ENCODE measurements around the gene PDHX.

The PDHX gene

DNA sequence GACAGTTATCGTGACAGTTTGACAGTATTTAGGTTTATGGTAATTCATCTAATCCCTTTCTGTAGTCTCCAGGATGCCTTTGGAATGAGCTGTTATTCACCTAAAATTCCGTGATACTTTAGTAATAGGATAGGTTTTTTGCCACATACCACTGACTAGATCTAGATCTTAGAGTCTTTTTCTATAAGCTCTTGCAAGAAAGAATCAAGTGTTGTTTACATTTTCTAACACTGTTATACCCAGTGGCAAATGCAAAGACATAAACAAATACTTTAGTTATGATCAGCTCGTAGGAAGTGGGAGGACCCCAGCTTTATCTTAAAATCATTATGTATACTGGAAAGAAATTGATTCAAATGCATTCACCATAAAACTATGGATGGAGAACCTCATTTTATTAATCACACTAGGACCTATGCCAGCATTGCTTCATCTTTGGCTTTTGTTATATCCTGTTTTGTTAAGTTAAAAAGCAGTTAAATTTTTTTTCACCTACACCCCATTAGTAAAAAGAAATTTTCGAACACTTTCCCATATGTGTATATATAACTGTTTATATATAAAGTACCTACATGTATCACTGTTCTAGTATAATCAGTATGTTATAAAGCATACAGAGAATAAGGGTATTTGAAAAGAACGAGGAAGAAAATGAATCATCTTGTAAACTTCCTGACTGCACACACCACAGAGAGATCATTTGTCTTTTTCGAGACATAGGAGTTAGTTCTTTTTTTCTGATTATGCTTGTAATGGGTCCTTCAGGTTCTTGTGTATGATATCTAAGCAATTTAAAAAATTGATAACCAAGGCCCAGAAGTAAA is 60.9 kb downstream of the PDHX start:
- Histone ChIP-seq H3K9me3 (replicated peaks; ENCODE audit: insufficient read depth, low read length) (no peaks in the 10 kb centered on the region), H3K79me2 (ENCODE audit: low read length) (no peaks in the 10 kb centered on the region), H3K4me3 (ENCODE audit: low read length) (no peak overlapping the region), H3K27me3 (replicated peaks; ENCODE audit: insufficient read depth, low read length) (no peaks in the 10 kb centered on the region), H3K27ac (ENCODE audit: low read length) (no peak overlapping the region), H2AFZ (ENCODE audit: low read length) (no peak overlapping the region), H3K4me1 (ENCODE audit: low read length) (peaks cover 4% of the 10 kb centered on the region), H4K20me1 (ENCODE audit: insufficient read depth, low read length) (no peaks in the 10 kb centered on the region), H3F3A (ENCODE audit: insufficient read depth, low read length) (peaks cover 5% of the 10 kb centered on the region; the same call in 1 of the 2 replicates), H3K36me3 (replicated peaks; ENCODE audit: insufficient read depth, low read length) (no peaks in the 10 kb centered on the region; the same call in 1 of the 2 replicates), H3K9me2 (replicated peaks; ENCODE audit: insufficient read depth, low read length) (no peaks in the 10 kb centered on the region), H3K4me2 (ENCODE audit: low read depth, low read length) (no peak overlapping the region), H3K9ac (ENCODE audit: low read length) (no peak overlapping the region)
- DNase-seq = no peak
- TF ChIP-seq EZH2phosphoT487 (IDR thresholded peaks at IDR 0.05; ENCODE audit: low read length) = no peak
- TF ChIP-seq EZH2 (optimal IDR thresholded peaks at IDR 0.05; ENCODE audit: low read depth, low read length) = no peak
- TF ChIP-seq, protein P1, sequence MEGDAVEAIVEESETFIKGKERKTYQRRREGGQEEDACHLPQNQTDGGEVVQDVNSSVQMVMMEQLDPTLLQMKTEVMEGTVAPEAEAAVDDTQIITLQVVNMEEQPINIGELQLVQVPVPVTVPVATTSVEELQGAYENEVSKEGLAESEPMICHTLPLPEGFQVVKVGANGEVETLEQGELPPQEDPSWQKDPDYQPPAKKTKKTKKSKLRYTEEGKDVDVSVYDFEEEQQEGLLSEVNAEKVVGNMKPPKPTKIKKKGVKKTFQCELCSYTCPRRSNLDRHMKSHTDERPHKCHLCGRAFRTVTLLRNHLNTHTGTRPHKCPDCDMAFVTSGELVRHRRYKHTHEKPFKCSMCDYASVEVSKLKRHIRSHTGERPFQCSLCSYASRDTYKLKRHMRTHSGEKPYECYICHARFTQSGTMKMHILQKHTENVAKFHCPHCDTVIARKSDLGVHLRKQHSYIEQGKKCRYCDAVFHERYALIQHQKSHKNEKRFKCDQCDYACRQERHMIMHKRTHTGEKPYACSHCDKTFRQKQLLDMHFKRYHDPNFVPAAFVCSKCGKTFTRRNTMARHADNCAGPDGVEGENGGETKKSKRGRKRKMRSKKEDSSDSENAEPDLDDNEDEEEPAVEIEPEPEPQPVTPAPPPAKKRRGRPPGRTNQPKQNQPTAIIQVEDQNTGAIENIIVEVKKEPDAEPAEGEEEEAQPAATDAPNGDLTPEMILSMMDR (IDR thresholded peaks at IDR 0.05; ENCODE audit: low read length) = no peak

- no peak overlapping the region for H2AFZ ChIP-seq (ENCODE audit: low read length)
- no peaks in the 10 kb centered on the region for H3K9me3 ChIP-seq (replicated peaks; ENCODE audit: insufficient read depth, low read length)
- no peaks in the 10 kb centered on the region for H3K79me2 ChIP-seq (ENCODE audit: low read length)
- H3K4me3 ChIP-seq (ENCODE audit: low read length) = no peak overlapping the region
- H4K20me1 ChIP-seq (ENCODE audit: insufficient read depth, low read length) = no peaks in the 10 kb centered on the region
- peaks cover 5% of the 10 kb centered on the region; the same call in 1 of the 2 replicates for H3F3A ChIP-seq (ENCODE audit: insufficient read depth, low read length)
- no peaks in the 10 kb centered on the region; the same call in 1 of the 2 replicates for H3K36me3 ChIP-seq (replicated peaks; ENCODE audit: insufficient read depth, low read length)
- H3K4me2 ChIP-seq (ENCODE audit: low read depth, low read length) = no peak overlapping the region
- DNase-seq = no peak
- no peaks in the 10 kb centered on the region for H3K27me3 ChIP-seq (replicated peaks; ENCODE audit: insufficient read depth, low read length)
- H3K9ac ChIP-seq (ENCODE audit: low read length) = no peak overlapping the region
- no peak overlapping the region for H3K27ac ChIP-seq (ENCODE audit: low read length)
- no peak for TF ChIP-seq EZH2phosphoT487 (IDR thresholded peaks at IDR 0.05; ENCODE audit: low read length)
- no peak for TF ChIP-seq EZH2 (optimal IDR thresholded peaks at IDR 0.05; ENCODE audit: low read depth, low read length)
- TF ChIP-seq, protein P1 (IDR thresholded peaks at IDR 0.05; ENCODE audit: low read length) = no peak
- H3K4me1 ChIP-seq (ENCODE audit: low read length) = peaks cover 4% of the 10 kb centered on the region
- H3K9me2 ChIP-seq (replicated peaks; ENCODE audit: insufficient read depth, low read length) = no peaks in the 10 kb centered on the region
Observed at GRCh38 chr11:34978236-34979191, 62.1 kb downstream of the PDHX start.

- TF ChIP-seq EZH2phosphoT487 (IDR thresholded peaks at IDR 0.05; ENCODE audit: low read length) = no peak
- TF ChIP-seq, protein P1 (IDR thresholded peaks at IDR 0.05; ENCODE audit: low read length) = no peak
- Histone ChIP-seq H3K4me3 (ENCODE audit: low read length) (no peak overlapping the region), H3K27me3 (replicated peaks; ENCODE audit: insufficient read depth, low read length) (no peaks in the 10 kb centered on the region), H3K36me3 (replicated peaks; ENCODE audit: insufficient read depth, low read length) (no peaks in the 10 kb centered on the region), H3K9me3 (replicated peaks; ENCODE audit: insufficient read depth, low read length) (no peaks in the 10 kb centered on the region), H2AFZ (ENCODE audit: low read length) (no peak overlapping the region), H3K4me1 (ENCODE audit: low read length) (peaks cover 30% of the 10 kb centered on the region), H3F3A (ENCODE audit: insufficient read depth, low read length) (peaks cover 19% of the 10 kb centered on the region), H3K4me2 (ENCODE audit: low read depth, low read length) (no peak overlapping the region), H4K20me1 (ENCODE audit: insufficient read depth, low read length) (no peaks in the 10 kb centered on the region), H3K27ac (ENCODE audit: low read length) (no peak overlapping the region), H3K9me2 (replicated peaks; ENCODE audit: insufficient read depth, low read length) (no peaks in the 10 kb centered on the region), H3K9ac (ENCODE audit: low read length) (no peak overlapping the region), H3K79me2 (ENCODE audit: low read length) (peaks cover 3% of the 10 kb centered on the region; the same call in 1 of the 2 replicates)
- no peak for DNase-seq
Observed at GRCh38 chr11:34984514-34984913, 68.1 kb downstream of the PDHX start.
